ENCODE data around the gene GAPT.

GAPT gene

GRCh38 chr5:58542709-58543108 is 51.5 kb downstream of the GAPT start:
- Histone ChIP-seq H3K79me1 (ENCODE audit: low read depth, low read length) (no peaks in the 10 kb centered on the region), H2BK15ac (ENCODE audit: low read length) (no peak overlapping the region), H4K91ac (ENCODE audit: low read depth, low read length, poor library complexity) (no peak overlapping the region), H3K27me3 (ENCODE audit: control insufficient read depth in 3 of 3, insufficient read depth in 3 of 3, low read depth in 1 of 3, low read length in 3 of 3) (no peaks in the 10 kb centered on the region), H2BK5ac (ENCODE audit: low read length) (no peak overlapping the region), H2AK5ac (ENCODE audit: low read depth, low read length) (no peak overlapping the region), H3K23ac (ENCODE audit: low read depth, low read length, poor library complexity) (no peak overlapping the region), H3K27ac (replicated peaks; ENCODE audit: low read length) (no peak overlapping the region), H3K4me1 (ENCODE audit: control insufficient read depth in 2 of 2, insufficient read depth in 1 of 2, low read depth in 1 of 2, low read length in 2 of 2) (peaks cover 0 to 9% of the 10 kb centered on the region in 2 donors), H2AFZ (ENCODE audit: low read length) (no peak overlapping the region), H3K4me3 (ENCODE audit: low read length in 2 of 2) (no peak overlapping the region), H3K9ac (ENCODE audit: low read depth, low read length, poor library complexity) (no peak overlapping the region), H2BK120ac (ENCODE audit: low read depth, low read length) (no peak overlapping the region), H3K9me3 (replicated peaks in 1 of 2; ENCODE audit: control insufficient read depth in 2 of 2, insufficient read depth in 1 of 2, low read depth in 1 of 2, low read length in 2 of 2) (peaks cover 0 to 5% of the 10 kb centered on the region in 2 donors), H3K4me2 (ENCODE audit: insufficient read depth, low read length, poor library complexity, severe bottlenecking) (no peak overlapping the region), H4K8ac (ENCODE audit: low read depth, low read length) (no peak overlapping the region), H3K36me3 (replicated peaks in 1 of 2; ENCODE audit: control insufficient read depth in 2 of 2, insufficient read depth in 2 of 2, low read length in 2 of 2) (no peaks in the 10 kb centered on the region), H2BK12ac (ENCODE audit: low read length) (no peak overlapping the region), H3K18ac (ENCODE audit: low read length) (no peak overlapping the region), H3K14ac (ENCODE audit: low read length) (no peak overlapping the region), H3K4ac (ENCODE audit: low read length) (no peak overlapping the region)
- no CpG with 5 or more reads among the region's 1 CpG for WGBS, 2 donors (ENCODE audit: extremely low coverage in 2 of 2, insufficient read length in 2 of 2, insufficient replicate concordance in 1 of 2)
- DNase-seq (ENCODE audit: low spot score): peak; percentile 21

GRCh38 chr5:58543723-58544122 is 52.5 kb downstream of the GAPT start:
- H3K27ac ChIP-seq (replicated peaks; ENCODE audit: low read length): no peak overlapping the region
- H2AFZ ChIP-seq (ENCODE audit: low read length): no peak overlapping the region
- H3K4me3 ChIP-seq (ENCODE audit: low read length in 2 of 2): no peak overlapping the region
- no peak overlapping the region for H3K4me2 ChIP-seq (ENCODE audit: insufficient read depth, low read length, poor library complexity, severe bottlenecking)
- H3K23ac ChIP-seq (ENCODE audit: low read depth, low read length, poor library complexity): no peak overlapping the region
- no peak overlapping the region for H2BK12ac ChIP-seq (ENCODE audit: low read length)
- no CpG with 5 or more reads among the region's 2 CpGs for WGBS, 2 donors (ENCODE audit: extremely low coverage in 2 of 2, insufficient read length in 2 of 2, insufficient replicate concordance in 1 of 2)
- no peak overlapping the region for H3K4ac ChIP-seq (ENCODE audit: low read length)
- no peak for DNase-seq (ENCODE audit: low spot score)
- no peak overlapping the region for H3K18ac ChIP-seq (ENCODE audit: low read length)
- H3K36me3 ChIP-seq (replicated peaks in 1 of 2; ENCODE audit: control insufficient read depth in 2 of 2, insufficient read depth in 2 of 2, low read length in 2 of 2): no peaks in the 10 kb centered on the region
- H3K4me1 ChIP-seq (ENCODE audit: control insufficient read depth in 2 of 2, insufficient read depth in 1 of 2, low read depth in 1 of 2, low read length in 2 of 2): peaks cover 0 to 9% of the 10 kb centered on the region in 2 donors
- H2BK5ac ChIP-seq (ENCODE audit: low read length): no peak overlapping the region
- H4K91ac ChIP-seq (ENCODE audit: low read depth, low read length, poor library complexity): no peak overlapping the region
- no peak overlapping the region for H2BK15ac ChIP-seq (ENCODE audit: low read length)
- H2BK120ac ChIP-seq (ENCODE audit: low read depth, low read length): no peak overlapping the region
- no peak overlapping the region for H3K9ac ChIP-seq (ENCODE audit: low read depth, low read length, poor library complexity)
- no peak overlapping the region for H4K8ac ChIP-seq (ENCODE audit: low read depth, low read length)
- H3K27me3 ChIP-seq (ENCODE audit: control insufficient read depth in 3 of 3, insufficient read depth in 3 of 3, low read depth in 1 of 3, low read length in 3 of 3): no peaks in the 10 kb centered on the region
- no peak overlapping the region for H3K14ac ChIP-seq (ENCODE audit: low read length)
- no peaks in the 10 kb centered on the region for H3K79me1 ChIP-seq (ENCODE audit: low read depth, low read length)
- H2AK5ac ChIP-seq (ENCODE audit: low read depth, low read length): no peak overlapping the region
- peaks cover 0 to 5% of the 10 kb centered on the region in 2 donors for H3K9me3 ChIP-seq (replicated peaks in 1 of 2; ENCODE audit: control insufficient read depth in 2 of 2, insufficient read depth in 1 of 2, low read depth in 1 of 2, low read length in 2 of 2)

GRCh38 chr5:58544195-58544594 is 53.0 kb downstream of the GAPT start:
- no peak overlapping the region for H3K4ac ChIP-seq (ENCODE audit: low read length)
- no peak overlapping the region for H2BK120ac ChIP-seq (ENCODE audit: low read depth, low read length)
- no peak overlapping the region for H4K91ac ChIP-seq (ENCODE audit: low read depth, low read length, poor library complexity)
- H3K79me1 ChIP-seq (ENCODE audit: low read depth, low read length): no peaks in the 10 kb centered on the region
- no peak for DNase-seq (ENCODE audit: low spot score)
- no peak overlapping the region for H3K27ac ChIP-seq (replicated peaks; ENCODE audit: low read length)
- peaks cover 0 to 9% of the 10 kb centered on the region in 2 donors for H3K4me1 ChIP-seq (ENCODE audit: control insufficient read depth in 2 of 2, insufficient read depth in 1 of 2, low read depth in 1 of 2, low read length in 2 of 2)
- no peak overlapping the region for H3K23ac ChIP-seq (ENCODE audit: low read depth, low read length, poor library complexity)
- H4K8ac ChIP-seq (ENCODE audit: low read depth, low read length): no peak overlapping the region
- WGBS, 2 donors (ENCODE audit: extremely low coverage in 2 of 2, insufficient read length in 2 of 2, insufficient replicate concordance in 1 of 2): no CpG with 5 or more reads among the region's 1 CpG
- no peak overlapping the region for H2AFZ ChIP-seq (ENCODE audit: low read length)
- H3K9ac ChIP-seq (ENCODE audit: low read depth, low read length, poor library complexity): no peak overlapping the region
- H3K18ac ChIP-seq (ENCODE audit: low read length): no peak overlapping the region
- H2BK12ac ChIP-seq (ENCODE audit: low read length): no peak overlapping the region
- H2AK5ac ChIP-seq (ENCODE audit: low read depth, low read length): no peak overlapping the region
- H3K4me2 ChIP-seq (ENCODE audit: insufficient read depth, low read length, poor library complexity, severe bottlenecking): no peak overlapping the region
- H2BK15ac ChIP-seq (ENCODE audit: low read length): no peak overlapping the region
- peaks cover 0 to 5% of the 10 kb centered on the region in 2 donors for H3K9me3 ChIP-seq (replicated peaks in 1 of 2; ENCODE audit: control insufficient read depth in 2 of 2, insufficient read depth in 1 of 2, low read depth in 1 of 2, low read length in 2 of 2)
- H3K14ac ChIP-seq (ENCODE audit: low read length): no peak overlapping the region
- no peak overlapping the region for H3K4me3 ChIP-seq (ENCODE audit: low read length in 2 of 2)
- H3K27me3 ChIP-seq (ENCODE audit: control insufficient read depth in 3 of 3, insufficient read depth in 3 of 3, low read depth in 1 of 3, low read length in 3 of 3): no peaks in the 10 kb centered on the region
- H3K36me3 ChIP-seq (replicated peaks in 1 of 2; ENCODE audit: control insufficient read depth in 2 of 2, insufficient read depth in 2 of 2, low read length in 2 of 2): no peaks in the 10 kb centered on the region
- H2BK5ac ChIP-seq (ENCODE audit: low read length): no peak overlapping the region

GRCh38 chr5:58544926-58545325 is 53.7 kb downstream of the GAPT start:
- no peak overlapping the region for H3K23ac ChIP-seq (ENCODE audit: low read depth, low read length, poor library complexity)
- H2BK15ac ChIP-seq (ENCODE audit: low read length): no peak overlapping the region
- no peaks in the 10 kb centered on the region for H3K36me3 ChIP-seq (replicated peaks in 1 of 2; ENCODE audit: control insufficient read depth in 2 of 2, insufficient read depth in 2 of 2, low read length in 2 of 2)
- H3K9me3 ChIP-seq (replicated peaks in 1 of 2; ENCODE audit: control insufficient read depth in 2 of 2, insufficient read depth in 1 of 2, low read depth in 1 of 2, low read length in 2 of 2): peaks cover 0 to 5% of the 10 kb centered on the region in 2 donors
- H4K91ac ChIP-seq (ENCODE audit: low read depth, low read length, poor library complexity): no peak overlapping the region
- no peak overlapping the region for H3K27ac ChIP-seq (replicated peaks; ENCODE audit: low read length)
- no peak overlapping the region for H3K14ac ChIP-seq (ENCODE audit: low read length)
- no peak overlapping the region for H3K9ac ChIP-seq (ENCODE audit: low read depth, low read length, poor library complexity)
- no peak overlapping the region for H2BK120ac ChIP-seq (ENCODE audit: low read depth, low read length)
- no peak overlapping the region for H4K8ac ChIP-seq (ENCODE audit: low read depth, low read length)
- no peak overlapping the region for H3K4me3 ChIP-seq (ENCODE audit: low read length in 2 of 2)
- H3K79me1 ChIP-seq (ENCODE audit: low read depth, low read length): no peaks in the 10 kb centered on the region
- H2AFZ ChIP-seq (ENCODE audit: low read length): no peak overlapping the region
- H3K4me2 ChIP-seq (ENCODE audit: insufficient read depth, low read length, poor library complexity, severe bottlenecking): no peak overlapping the region
- no peak overlapping the region for H3K18ac ChIP-seq (ENCODE audit: low read length)
- no peak overlapping the region for H2AK5ac ChIP-seq (ENCODE audit: low read depth, low read length)
- H3K4ac ChIP-seq (ENCODE audit: low read length): no peak overlapping the region
- no peaks in the 10 kb centered on the region for H3K27me3 ChIP-seq (ENCODE audit: control insufficient read depth in 3 of 3, insufficient read depth in 3 of 3, low read depth in 1 of 3, low read length in 3 of 3)
- DNase-seq (ENCODE audit: low spot score): no peak
- no peak overlapping the region for H2BK12ac ChIP-seq (ENCODE audit: low read length)
- WGBS, 2 donors (ENCODE audit: extremely low coverage in 2 of 2, insufficient read length in 2 of 2, insufficient replicate concordance in 1 of 2): no CpG with 5 or more reads among the region's 2 CpGs
- H2BK5ac ChIP-seq (ENCODE audit: low read length): no peak overlapping the region
- H3K4me1 ChIP-seq (ENCODE audit: control insufficient read depth in 2 of 2, insufficient read depth in 1 of 2, low read depth in 1 of 2, low read length in 2 of 2): peaks cover 0 to 9% of the 10 kb centered on the region in 2 donors

All from neuronal stem cell (in vitro differentiated cells).